Central memory CD4-positive, alpha-beta T cell (primary cell): ENCODE measurements around the gene NOL4L.

ENCODE experiments used
- DNase-seq: peaks from one replicate; pipeline ENCODE4 v3.0.0; 2022

Gene NOL4L

DNA sequence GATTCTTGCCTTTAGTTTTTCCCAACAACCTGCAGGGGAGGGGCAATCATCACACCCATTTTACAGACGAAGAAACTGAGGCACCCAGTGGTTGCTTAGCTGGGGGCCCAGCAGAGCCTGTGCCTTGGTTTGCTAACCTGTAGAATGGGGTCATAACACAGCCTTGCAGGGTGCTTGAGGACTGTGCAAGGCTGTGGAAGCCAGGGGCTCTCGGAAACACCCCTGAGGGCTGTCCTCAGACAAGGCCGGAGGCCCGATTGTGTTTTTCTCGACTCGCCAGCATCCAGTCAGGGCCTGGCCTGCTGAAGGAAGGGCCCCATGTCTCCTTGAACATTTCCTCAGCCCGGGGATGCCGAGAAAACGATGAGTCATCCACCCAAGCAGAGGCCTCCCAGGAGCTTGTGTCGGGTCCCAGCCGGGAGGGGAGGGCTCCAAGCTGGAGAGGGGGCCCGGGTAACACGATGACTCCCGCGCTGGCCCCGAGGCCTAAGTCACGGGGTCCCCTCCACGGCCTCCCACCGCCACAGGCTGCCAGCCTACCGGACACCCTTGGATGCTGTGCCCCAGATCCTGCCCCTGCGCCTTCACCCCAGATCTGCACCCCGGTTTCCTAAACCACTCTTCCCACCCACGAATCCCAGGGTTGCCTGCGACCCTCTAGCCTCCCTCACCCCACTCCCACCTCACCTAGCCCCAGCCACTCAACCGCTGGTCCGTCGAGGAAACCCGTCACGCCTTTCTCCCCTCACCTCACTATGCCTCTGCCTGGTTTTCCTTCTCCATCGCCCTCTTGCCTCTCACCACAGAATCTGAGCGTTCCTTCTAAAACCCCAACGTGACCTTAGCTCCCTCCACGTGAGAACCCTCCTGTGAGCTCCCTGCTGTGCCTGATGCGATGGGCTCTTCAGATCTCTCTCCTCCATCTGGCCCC lies 10.6 kb downstream of the NOL4L start:
- DNase-seq: no peak

GRCh38 chr20:32573167-32573851 lies 11.8 kb downstream of the NOL4L start:
- no peak for DNase-seq

GRCh38 chr20:32572271-32572968 lies 12.7 kb downstream of the NOL4L start:
- DNase-seq: no peak

GRCh38 chr20:32571566-32571965 lies 13.6 kb downstream of the NOL4L start:
- DNase-seq: no peak

DNA sequence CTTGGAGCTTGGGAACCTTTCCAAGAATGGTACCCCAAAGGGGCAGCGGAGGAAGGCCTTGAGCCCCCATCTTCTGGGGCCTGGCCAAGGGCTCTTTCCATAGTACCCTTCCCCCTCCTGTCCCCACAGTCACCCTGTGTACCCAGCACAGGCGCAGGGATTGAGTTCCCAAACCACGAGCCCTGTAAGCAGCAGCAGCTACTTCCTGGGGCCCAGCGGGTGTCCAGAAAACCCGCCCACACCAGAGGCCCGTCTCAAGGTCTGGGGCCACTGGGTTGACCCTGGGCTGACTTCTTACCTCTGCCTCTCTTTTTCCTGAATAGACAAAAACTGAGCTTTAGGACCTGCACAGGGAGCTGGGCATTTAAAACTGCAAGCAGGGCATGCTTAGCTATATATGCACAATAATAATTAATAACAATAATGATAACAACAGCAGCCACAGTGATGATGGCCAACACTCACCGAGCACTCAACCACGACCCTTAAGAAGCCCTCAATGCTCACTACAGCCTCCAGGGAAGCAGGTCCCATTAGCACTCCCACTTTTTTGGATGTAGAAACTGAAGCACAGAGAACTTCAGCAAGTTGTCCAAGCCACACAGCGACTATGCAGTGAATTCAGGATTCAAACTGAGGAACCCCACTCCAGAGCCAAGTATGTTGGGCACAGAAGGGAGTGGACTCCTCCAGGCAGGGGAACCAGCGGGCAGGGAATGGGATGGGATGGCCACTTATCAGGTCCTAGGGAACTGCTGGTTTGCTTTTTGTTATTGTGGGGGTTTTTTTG lies 14.5 kb downstream of the NOL4L start:
- no peak for DNase-seq

DNA sequence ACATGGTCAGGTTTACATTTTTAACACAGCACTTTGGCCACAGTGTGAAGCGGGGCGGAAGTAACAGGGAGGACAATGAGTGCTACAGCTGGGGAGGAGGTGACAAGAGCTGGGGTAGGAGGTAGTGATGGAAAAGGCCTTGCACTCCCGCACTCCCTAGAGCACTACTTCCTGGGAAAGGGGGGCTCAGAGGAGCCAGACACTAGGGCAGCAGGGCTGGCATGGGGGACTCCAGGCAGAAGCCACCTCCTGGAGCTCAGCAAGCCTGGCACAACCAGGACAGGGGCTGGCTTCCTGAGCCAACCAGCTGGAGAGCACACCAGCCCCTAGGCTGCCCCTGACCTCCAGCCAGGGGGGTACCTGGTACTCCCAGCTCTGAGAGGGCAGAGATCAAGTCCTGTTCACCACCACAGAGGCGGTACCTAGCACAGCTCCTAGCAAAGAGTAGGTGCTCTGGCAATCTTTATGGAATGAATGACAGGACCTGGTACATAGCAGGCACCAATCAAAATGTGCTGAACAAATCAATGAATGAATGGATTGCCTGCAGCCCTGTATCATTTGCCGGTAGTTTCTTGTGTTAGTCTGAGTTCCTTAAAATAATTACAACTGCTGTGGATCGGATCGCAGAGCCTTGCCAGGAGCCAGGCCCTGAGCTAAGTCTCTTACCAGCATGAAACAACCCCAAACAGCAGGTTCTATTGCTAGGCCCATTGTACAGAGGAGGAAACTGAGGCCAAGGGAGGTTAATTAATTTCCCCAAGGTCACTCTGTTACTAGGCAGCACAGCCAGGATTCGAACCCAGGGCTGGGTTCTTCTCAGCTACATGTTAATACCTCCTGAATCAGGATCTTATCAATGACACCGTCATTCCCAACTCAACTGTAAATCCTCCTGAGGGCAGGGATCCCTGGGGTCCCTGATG lies 15.5 kb downstream of the NOL4L start:
- DNase-seq: no peak

- DNase-seq: no peak
These were observed 16.1 kb downstream of the NOL4L start for GRCh38 chr20:32569018-32569379.

GRCh38 chr20:32567384-32568178 lies 17.6 kb downstream of the NOL4L start:
- DNase-seq: no peak

DNA sequence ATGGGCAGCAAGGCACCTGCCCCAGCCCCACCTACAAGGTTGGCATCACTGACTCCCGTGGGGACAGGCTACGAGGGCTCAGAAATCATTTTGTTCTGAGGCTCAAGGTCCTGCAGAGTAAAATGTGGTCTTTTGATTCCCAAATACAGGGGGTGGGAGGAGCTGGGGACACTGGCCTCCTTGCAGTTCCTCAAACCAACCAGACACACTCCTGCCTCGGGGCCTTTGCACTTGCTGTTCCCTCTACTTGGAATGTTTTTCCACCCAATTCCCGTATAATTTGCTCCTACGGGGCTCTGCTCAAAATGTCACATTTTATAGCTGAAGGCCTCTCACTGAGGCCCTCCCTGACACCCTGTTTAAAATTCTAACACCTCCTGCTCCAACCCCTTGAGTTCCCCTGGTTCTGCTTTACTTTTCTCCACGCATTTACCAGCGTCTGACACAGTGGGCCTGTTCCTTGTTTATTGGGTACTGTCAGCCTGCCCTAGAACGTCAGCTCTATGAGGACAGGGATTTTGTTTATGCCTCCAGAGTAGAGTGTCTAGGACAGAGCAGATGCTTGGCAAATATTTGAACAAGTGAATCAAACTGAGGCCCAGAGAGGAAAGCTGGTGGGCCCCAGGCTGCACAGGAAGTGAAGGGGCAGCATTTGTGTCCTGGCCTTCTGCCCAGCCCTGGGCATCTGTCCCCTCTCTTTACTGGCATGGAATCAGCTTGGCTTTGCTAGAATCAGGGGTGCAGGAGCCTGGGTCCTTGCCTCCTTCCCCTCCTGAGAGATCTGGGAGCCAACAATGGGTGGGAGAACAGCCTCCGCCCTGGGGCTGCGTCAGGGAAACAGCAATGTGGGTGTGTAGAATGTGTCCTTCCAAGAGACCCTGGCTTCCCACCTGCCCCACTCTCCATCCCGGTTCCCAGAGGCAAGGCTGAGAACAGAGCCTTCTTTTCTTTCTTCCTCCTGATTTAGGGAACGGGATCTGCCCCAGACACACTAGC lies 18.5 kb downstream of the NOL4L start:
- DNase-seq: no peak

DNA sequence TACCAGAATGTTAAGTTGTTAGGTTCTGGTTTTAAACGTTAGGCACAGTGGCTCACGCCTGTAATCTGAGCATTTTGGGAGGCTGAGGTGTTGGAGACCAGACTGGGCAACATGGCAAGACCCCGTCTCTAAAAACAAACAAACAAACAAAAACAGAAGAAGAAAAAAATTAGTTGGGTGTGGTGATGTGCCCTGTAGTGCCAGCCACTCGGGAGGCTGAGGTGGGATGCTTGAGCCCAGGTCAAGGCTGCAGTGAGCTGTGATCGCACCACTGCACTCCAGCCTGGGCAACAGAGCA lies 19.4 kb downstream of the NOL4L start:
- DNase-seq: no peak

DNA sequence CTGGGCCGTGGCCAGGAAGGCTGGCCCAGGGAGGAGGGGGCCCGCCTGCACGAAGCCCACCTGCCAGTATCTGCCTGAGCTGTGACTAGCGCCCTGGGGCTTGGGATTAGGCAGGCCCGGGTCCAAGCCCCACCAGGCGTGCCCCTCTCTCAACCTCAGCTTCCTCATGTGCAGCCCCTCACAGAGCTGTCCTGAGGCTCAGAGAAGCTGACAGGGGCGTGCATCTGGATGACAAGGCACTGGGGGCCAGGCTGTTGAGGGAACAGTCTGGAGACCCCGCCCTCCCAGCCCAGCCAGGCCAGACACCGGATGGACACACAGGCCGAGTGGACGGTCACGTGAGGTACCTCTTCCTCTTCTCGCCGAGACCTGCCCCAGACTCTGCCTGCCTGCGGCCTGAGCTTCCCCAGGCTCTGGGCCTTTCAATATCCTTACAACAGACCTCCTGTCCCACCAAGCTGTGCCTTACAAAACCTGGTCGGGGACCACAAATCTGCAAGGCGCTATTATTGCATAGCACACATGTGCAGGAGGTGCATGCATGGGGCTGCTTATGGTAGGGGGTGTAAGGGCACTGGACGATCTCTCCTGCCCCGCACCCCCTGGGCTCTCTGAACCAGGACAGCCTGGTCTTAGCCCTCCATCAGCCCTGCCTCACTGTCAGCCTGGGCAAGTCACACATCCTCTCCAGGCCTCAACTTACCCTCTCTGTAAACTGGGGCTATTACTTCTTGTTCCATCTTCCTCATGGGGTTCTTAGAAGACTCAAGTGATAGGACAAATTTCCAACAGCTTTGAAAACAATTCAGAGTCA lies 20.0 kb downstream of the NOL4L start:
- no peak for DNase-seq

GRCh38 chr20:32564440-32564839 lies 20.7 kb downstream of the NOL4L start:
- DNase-seq: no peak

DNA sequence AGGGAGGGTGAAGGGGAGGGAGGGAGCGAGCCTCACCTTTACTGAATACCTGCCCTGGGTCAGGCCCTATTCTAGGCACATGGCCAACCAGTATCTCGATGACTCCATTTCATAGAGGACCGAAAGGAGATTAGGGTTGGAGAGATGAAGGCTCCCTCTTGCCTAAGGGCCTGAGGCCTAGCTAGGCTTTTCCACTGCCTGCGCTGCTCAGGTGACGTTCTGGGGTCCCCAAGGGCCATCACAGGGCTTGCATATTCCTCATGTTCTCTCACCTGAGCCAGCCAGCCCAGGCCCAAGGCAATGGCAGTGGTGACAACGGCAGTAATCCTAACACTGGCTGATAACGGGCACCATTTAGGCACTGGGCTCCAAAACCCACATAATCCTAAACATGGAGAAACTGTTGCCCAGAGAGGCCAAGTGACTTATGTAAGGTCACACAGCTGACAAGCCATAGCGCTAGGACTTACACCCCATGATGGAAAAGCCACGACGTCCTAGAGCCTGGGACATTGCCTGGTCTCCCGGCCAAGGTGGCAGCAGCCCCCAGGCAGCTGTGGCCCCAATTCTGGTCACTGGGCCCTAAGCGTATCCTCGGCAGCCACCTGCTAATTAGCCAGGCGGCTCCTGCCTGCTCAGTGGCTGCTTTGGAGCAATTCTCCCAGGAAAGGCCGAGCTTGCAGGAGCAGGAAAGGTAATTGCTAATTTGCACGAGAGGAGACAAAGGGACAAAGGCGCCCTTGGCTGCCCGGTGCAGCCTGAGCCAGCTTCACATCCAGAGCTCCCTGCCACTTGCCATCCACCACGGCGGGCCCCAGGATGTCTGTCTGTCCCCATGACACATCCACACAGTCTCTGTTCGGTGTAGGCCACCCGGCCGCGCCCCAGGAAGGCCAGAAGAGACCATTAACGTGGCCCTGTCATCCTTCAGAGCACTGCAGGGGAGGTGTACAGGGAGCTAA lies 21.5 kb downstream of the NOL4L start:
- DNase-seq: no peak

GRCh38 chr20:32562495-32562911 lies 22.6 kb downstream of the NOL4L start:
- DNase-seq: no peak

DNA sequence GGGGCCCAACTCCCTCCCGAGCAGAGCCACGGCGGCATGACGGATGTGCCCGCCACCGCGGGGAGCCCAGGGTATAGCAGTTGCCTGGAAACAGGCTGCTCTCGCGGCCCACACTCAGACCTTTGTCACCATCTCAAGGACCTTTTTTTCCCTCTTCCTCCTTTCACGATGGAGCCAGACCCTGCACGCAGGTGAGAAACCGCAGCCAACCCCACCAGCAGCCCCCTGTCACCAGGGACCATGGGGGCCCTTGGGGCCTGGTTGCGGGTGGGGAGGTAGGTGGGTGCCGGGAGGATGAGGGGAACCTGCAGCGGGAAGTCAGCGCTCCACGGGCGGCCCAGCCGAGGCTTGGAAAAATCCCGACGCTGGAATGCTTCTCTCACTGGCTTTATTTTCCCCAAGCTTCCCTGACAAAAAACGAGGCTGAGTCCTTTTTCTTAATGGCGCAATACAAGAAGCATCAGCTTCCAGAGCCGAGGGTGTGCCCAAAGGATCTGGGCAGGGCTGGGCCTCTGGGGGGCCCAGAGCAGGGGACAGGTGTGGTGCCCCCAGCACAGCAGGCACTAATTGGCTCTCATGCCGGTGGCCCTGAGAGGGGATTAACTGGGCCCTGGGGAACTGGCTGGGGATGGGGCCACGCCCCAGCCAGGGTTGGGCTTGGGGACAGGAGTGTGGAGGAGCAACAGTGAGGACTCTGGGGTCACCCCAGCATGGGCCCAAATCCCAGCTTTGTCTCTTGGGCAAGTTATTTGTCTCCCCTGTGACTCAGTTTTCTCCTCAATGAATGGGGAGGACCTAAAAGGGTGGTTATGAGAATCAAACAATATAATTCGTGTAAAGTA lies 23.9 kb downstream of the NOL4L start:
- DNase-seq: no peak

DNA sequence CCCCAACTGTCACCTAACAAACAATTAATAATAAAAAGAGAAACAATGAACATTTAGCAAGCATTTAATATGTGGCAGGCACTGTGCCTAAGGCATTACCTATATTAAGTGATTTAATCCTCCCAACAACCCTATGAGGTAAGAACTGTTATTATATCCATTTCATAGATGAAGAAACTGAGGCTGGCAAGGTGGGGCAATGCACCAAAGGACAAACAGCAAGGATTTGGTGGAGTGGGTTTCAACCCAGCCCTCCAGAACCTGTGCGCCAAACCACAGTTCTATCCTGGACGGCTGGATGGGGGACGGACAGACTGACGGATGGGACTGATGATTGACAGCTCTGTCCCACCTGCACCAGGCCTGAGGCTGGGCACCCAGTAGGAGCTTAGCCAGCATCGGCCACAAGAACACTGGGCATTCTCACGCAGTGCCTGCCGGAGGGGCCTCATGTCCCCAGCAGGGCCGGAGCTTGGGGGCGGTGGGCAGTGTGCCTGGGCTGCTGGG lies 24.6 kb downstream of the NOL4L start:
- DNase-seq: no peak
